ENCODE data around the gene RALGPS2. TPM values are rescaled to one million over a fixed set of nuclear protein-coding genes. Genes with fewer than 3 reads are reported as not detected.
"Not testable (repeated sequence)": the region's sequence is repeated elsewhere in the genome, so short reads cannot be mapped to it uniquely, and the experiment has no call there.

RALGPS2 gene
- total and polyA plus RNA-seq, 5 experiments from 2014 or later = 3.1 to 31.1 (median 14.6) TPM

DNA sequence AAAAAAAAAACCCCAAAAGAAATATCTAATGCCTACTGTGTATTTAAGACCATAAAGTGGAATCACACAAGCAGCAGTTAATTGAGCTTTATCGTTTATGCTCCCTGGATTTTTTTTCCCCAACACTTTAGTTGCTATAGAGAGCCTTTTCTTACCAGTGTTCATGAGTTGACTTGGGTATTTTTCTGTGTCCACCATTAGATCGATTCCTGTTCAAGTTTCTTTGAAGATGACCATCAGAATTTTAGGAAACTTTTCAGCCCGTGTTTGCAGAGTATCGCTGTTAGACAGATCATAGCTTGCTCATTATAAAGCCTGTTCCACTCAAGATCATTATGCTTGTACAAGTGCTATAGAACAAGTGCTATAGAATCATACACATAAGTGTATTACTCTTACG lies 1.5 kb downstream of the RALGPS2 start:
- H3K36me3 Mint-ChIP-seq = peaks cover 0 to 2% (median under 1%) of the 10 kb centered on the region in 3 donors
- DNase-seq (peak in 1 of 10 donors; percentile 6), ATAC-seq (no peak)
- peaks cover 0 to under 1% (median 0%) of the 10 kb centered on the region in 9 donors for H3K9me3 Mint-ChIP-seq
- H3K4me3 Mint-ChIP-seq = peak overlapping the region; percentile 71 to 93 (median 90)
- POLR2A ChIA-PET = interaction anchor here (0.5 to 1.1 kb wide), 2 partner anchors 15 to 303 kb away, joined by 3 read pairs; no protein-coding TSS in a partner anchor
- peaks cover 0 to 1% (median 0%) of the 10 kb centered on the region in 5 donors for H3K27me3 Mint-ChIP-seq
- peaks cover 6 to 45% (median 24%) of the 10 kb centered on the region in 4 donors for H3K4me1 Mint-ChIP-seq
- peak overlapping the region in 9 of 10 donors; percentile 44 to 94 (median 91) for H3K27ac Mint-ChIP-seq

DNA sequence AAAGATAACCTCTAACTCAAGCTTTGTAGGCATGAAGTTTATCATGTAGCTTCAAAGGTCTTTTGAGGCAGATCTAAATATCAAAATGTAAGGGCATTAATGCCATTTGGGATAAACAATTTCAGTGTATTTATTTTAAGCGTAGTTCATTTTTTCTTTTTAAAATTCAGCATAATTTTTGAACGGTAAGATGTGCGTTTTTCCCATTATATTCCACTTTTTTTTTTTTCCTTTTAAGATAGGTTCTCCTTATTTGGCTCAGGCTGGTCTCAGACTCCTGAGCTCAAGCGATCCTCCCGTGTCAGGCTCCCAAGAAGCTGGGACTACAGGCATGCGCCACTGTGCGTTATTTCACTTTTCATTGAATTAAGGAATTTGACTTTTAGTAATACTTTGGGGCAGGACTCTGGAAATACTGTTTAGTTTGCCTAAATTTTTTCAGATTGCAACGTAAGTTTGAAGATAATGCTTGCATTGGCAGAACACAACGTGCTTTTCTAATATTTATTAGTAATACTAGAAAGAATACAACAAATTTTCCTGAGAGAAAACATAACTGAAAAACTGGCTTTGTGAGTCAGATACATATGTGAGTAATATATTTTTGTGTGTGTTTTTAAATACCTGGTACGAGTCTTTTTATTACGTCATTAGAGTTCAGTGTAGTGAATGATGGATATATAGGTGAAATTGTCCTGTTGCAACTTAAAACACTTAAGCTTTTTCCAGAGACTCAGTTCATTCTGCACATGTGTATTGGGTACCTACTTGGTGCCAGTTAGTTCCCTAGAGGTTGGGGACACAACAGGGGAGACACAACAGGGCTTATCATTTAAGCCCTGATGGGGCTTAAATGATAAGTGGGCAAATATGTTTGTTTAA lies 2.2 kb downstream of the RALGPS2 start:
- H3K4me3 Mint-ChIP-seq = peak overlapping the region in 8 of 10 donors; percentile 72 to 93 (median 88)
- ATAC-seq (no peak), DNase-seq (no peak)
- POLR2A ChIA-PET = no interaction called here
- peaks cover 6 to 50% (median 30%) of the 10 kb centered on the region in 4 donors for H3K4me1 Mint-ChIP-seq
- H3K27me3 Mint-ChIP-seq = peaks cover 0 to 1% (median 0%) of the 10 kb centered on the region in 5 donors
- H3K9me3 Mint-ChIP-seq = peaks cover 0 to 6% (median 0%) of the 10 kb centered on the region in 9 donors
- peaks cover 3 to 6% (median 6%) of the 10 kb centered on the region in 3 donors for H3K36me3 Mint-ChIP-seq
- peak overlapping the region in 6 of 10 donors; percentile 44 to 93 (median 89) for H3K27ac Mint-ChIP-seq

DNA sequence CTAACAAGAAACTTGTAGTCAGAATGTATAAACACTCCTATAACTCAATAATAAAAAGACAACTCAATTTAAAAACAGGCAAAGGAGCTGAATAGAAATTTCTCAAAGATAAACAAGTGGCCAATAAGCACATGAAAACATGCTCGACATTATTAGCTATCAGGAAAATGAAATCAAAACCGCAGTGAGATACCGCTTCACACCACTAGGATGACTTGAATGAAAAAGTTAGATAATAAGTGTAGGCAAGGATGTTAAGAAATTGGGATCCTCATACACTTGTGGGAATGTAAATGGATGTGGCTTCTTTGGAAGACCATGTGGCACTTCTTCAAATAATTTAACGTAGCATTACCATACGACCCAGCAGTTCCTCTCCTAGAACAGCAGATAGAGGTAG lies 8.9 kb downstream of the RALGPS2 start:
- Mint-ChIP-seq H3K4me3 (peak overlapping the region in 1 of 10 donors; percentile 11), H3K27ac (no peak overlapping the region), H3K36me3 (peaks cover 6 to 25% (median 24%) of the 10 kb centered on the region in 3 donors), H3K27me3 (no peaks in the 10 kb centered on the region), H3K9me3 (peaks cover 0 to 6% (median 0%) of the 10 kb centered on the region in 9 donors), H3K4me1 (peaks cover 6 to 34% (median 17%) of the 10 kb centered on the region in 4 donors)
- no peak for ATAC-seq
- POLR2A ChIA-PET = no interaction called here
- DNase-seq = no peak

DNA sequence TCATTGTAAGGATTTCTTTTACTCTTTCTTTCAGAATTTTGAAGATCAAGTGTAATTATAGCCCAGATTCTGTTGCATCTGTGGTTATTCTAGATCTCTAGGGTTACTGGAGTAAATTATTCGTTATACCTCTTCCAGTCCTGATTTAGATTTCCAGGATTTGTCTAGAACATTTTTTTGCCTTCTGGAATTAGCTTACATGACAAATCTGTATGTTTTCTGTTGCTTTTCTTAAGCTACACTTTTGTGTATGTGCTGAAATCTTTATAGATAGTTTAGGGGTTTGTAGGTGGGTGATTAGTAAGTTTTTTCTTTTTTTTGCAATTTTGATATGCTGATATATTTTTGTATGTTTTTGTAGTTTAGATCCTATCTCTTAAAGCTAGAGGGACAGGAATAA lies 13.7 kb downstream of the RALGPS2 start:
- POLR2A ChIA-PET = interaction anchor here (0.7 kb wide), 1 partner anchor 63 kb away, joined by 3 read pairs; no protein-coding TSS in a partner anchor
- H3K36me3 Mint-ChIP-seq = peaks cover 21 to 52% (median 36%) of the 10 kb centered on the region in 3 donors
- H3K27ac Mint-ChIP-seq = peak overlapping the region in 2 of 10 donors; percentile 8 to 35

DNA sequence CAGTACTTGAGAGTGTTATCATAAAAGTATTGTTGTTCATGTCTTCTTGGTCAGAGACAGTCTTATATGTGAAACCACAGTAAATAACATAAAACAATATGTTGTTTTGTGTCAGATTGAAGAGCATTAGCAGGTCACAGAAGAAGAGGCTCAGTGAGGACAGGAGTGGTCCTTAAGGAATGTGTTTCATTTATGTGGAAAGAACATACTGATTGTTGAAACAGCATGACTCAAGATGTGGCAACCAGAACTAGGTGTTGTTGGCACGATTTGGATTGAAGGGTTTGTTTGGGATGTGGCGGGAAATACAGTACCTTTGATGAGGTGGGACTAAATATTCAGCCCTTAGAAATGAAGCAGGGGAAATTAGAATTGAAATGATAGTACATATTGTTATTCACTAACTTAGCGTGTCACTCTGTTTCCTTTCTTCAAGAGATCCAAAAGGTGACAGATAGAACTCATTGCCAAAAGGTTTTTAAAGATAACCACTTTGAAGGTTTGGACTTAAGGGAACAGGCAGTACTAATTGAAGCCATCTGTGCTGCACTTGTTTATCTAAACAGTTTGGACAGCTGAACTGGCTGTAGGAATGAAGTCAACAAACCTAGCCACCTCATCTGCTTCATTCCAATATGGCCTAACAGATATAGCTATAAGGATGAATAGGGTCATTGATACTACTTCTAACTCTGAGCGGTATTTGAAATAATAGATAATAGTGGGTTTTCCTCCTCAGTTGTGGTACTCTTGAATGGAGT lies 14.4 kb downstream of the RALGPS2 start:
- DNase-seq = no peak
- POLR2A ChIA-PET = no interaction called here
- peak overlapping the region in 1 of 10 donors; percentile 8 for H3K27ac Mint-ChIP-seq
- H3K36me3 Mint-ChIP-seq = peaks cover 21 to 53% (median 39%) of the 10 kb centered on the region in 3 donors
- peaks cover 0 to 15% (median 2%) of the 10 kb centered on the region in 9 donors for H3K9me3 Mint-ChIP-seq
- ATAC-seq = no peak
- H3K27me3 Mint-ChIP-seq = no peaks in the 10 kb centered on the region
- no peak overlapping the region for H3K4me3 Mint-ChIP-seq
- peaks cover 3 to 16% (median 8%) of the 10 kb centered on the region in 4 donors for H3K4me1 Mint-ChIP-seq

More for the DNA sequence above, 13.7 kb downstream of the RALGPS2 start:
- no peak for DNase-seq
- Mint-ChIP-seq H3K27me3 (no peaks in the 10 kb centered on the region), H3K9me3 (peaks cover 0 to 15% (median 2%) of the 10 kb centered on the region in 9 donors), H3K4me1 (peaks cover 3 to 23% (median 12%) of the 10 kb centered on the region in 4 donors), H3K4me3 (no peak overlapping the region)
- ATAC-seq = no peak

DNA sequence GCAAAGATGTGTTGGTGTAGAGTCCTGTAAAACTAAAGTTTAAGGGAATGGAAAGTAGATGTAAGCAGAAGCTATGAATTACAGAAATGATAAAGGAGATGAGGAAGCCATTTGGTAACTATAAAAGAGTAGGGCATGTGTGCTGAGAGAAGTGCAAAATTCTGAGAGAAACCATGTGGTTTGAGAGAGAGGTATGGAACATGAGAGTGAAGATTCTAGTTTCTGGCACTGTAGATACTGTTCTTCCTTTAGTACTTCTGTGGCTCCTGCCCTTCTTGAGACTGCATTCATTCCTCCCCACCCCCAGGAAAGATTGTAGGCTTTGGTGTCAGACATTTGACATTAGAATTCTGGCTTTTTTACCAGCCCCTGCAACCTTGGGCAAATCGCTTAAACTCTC lies 15.4 kb downstream of the RALGPS2 start:
- Mint-ChIP-seq H3K36me3 (peaks cover 21 to 53% (median 41%) of the 10 kb centered on the region in 3 donors), H3K27ac (no peak overlapping the region), H3K4me3 (no peak overlapping the region), H3K27me3 (no peaks in the 10 kb centered on the region), H3K4me1 (peaks cover 0 to 18% (median 2%) of the 10 kb centered on the region in 4 donors), H3K9me3 (peaks cover 0 to 15% (median 2%) of the 10 kb centered on the region in 9 donors)
- POLR2A ChIA-PET = no interaction called here
- DNase-seq = no peak
- ATAC-seq = no peak

DNA sequence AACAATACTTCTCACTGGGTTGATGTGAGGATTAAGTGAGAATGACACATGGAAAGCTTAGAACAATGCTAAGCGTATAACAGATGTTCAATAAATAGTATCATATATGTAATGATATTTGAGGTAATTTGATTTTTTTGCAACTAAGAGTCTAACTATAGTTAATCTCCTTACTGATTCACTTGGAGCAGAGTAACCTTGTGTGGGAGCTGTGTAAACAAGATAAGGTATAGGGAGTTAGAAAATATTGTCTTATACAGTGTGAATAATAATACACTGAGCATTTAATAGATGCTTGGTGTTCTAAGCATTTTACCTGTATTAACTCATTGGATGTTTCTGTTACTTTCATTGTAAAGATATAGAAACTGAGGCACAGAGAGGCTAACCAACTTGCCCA lies 15.9 kb downstream of the RALGPS2 start:
- POLR2A ChIA-PET = no interaction called here
- H3K9me3 Mint-ChIP-seq = peaks cover 0 to 15% (median 2%) of the 10 kb centered on the region in 9 donors
- H3K27me3 Mint-ChIP-seq = no peaks in the 10 kb centered on the region
- peaks cover 0 to 18% (median 2%) of the 10 kb centered on the region in 4 donors for H3K4me1 Mint-ChIP-seq
- peaks cover 21 to 51% (median 41%) of the 10 kb centered on the region in 3 donors for H3K36me3 Mint-ChIP-seq
- H3K4me3 Mint-ChIP-seq = no peak overlapping the region
- ATAC-seq (no peak), DNase-seq (no peak)
- H3K27ac Mint-ChIP-seq = no peak overlapping the region

DNA sequence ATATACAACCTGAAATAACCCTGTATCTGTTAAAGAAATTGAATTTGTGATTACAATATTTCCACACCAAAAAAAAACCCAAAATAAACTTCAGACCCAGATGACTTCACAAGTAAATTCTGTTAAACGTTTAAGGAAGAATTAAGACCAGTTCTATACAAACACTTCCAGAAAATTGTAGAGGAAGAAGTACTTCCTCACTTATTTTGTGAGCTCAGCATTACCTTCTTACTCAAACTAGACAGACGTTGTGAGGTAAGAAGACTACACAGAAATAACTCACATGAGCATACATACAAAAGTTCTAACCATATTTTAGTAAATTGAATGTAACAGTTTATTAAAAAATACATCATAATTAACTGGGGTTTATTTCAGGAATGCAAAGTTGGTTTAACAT lies 18.8 kb downstream of the RALGPS2 start:
- Mint-ChIP-seq H3K4me3 (no peak overlapping the region), H3K27ac (peak overlapping the region in 1 of 10 donors; percentile 12), H3K36me3 (peaks cover 21 to 36% (median 32%) of the 10 kb centered on the region in 3 donors), H3K4me1 (peaks cover 0 to 16% (median 2%) of the 10 kb centered on the region in 4 donors), H3K9me3 (peaks cover 0 to 15% (median 2%) of the 10 kb centered on the region in 9 donors), H3K27me3 (no peaks in the 10 kb centered on the region)
- DNase-seq = no peak
- POLR2A ChIA-PET = interaction anchor here (0.6 kb wide), 1 partner anchor 173 kb away, joined by 3 read pairs; no protein-coding TSS in a partner anchor
- no peak for ATAC-seq

DNA sequence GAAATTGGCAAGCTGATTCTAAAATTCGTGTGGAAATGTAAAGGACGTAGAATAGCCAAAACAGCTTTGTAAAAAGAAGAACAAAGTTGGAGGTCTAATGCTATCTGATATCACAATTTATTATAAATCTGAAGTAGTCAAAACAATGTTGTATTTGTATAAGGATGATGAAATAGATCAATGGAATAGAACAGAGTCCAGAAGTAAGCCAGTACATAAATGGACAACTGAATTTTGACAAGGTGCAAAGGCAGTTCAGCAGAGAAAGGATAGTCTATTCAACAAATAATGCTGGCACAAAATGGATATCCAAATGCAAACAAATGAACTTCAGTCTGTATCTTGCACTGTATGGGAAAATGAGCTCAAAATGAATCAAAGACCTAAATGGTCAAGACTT lies 20.2 kb downstream of the RALGPS2 start:
- POLR2A ChIA-PET = no interaction called here

DNA sequence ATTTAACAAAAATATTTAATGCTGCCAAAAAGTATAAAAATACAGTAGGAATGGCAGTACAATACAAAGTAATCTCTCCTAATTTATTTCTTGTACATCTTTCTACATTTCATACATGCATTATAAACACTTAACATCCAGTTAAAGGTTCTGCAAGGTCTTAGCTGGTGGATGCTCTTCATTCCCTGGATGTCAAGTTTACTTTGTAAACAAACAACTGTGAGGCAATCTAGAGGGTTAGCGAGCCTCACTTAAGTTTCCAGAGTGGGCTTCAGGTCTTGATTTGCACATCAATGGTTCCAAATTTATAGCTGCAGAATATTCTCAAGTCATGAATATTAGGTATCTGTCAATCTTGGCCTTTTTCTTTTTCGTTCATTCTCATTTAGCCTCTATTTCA lies 21.3 kb downstream of the RALGPS2 start:
- H3K36me3 Mint-ChIP-seq = peaks cover 17 to 25% (median 21%) of the 10 kb centered on the region in 3 donors
- H3K27me3 Mint-ChIP-seq = no peaks in the 10 kb centered on the region
- H3K27ac Mint-ChIP-seq = no peak overlapping the region
- DNase-seq (no peak), ATAC-seq (no peak)
- peaks cover 0 to 15% (median 2%) of the 10 kb centered on the region in 9 donors for H3K9me3 Mint-ChIP-seq
- POLR2A ChIA-PET = no interaction called here
- peaks cover 0 to 16% (median 0%) of the 10 kb centered on the region in 4 donors for H3K4me1 Mint-ChIP-seq
- H3K4me3 Mint-ChIP-seq = no peak overlapping the region

More for the DNA sequence above, 20.2 kb downstream of the RALGPS2 start:
- Mint-ChIP-seq H3K4me1 (peaks cover 0 to 23% (median 0%) of the 10 kb centered on the region in 4 donors), H3K27me3 (no peaks in the 10 kb centered on the region), H3K27ac (peak overlapping the region in 1 of 10 donors; percentile 4), H3K9me3 (peaks cover 0 to 15% (median 2%) of the 10 kb centered on the region in 9 donors), H3K4me3 (no peak overlapping the region), H3K36me3 (peaks cover 21 to 29% (median 24%) of the 10 kb centered on the region in 3 donors)
- no peak for DNase-seq
- no peak for ATAC-seq

DNA sequence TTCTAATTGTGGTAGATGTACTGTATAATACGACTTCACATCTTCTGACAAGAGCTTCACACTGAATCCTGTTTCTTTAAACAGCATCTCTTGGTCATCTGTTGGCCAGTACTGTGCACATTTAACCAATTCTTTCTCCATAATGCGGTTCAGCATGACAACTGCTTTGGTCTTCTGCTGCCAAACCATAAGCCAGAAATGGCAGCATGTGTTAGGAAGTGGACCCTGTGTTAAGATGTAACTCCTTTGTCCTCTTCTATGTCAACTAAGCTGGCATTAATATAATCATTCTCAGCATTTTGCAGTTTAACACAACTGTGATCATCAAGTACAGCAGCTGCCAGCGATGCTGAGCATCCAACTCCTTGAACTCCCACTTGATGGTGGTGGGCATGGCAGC lies 22.3 kb downstream of the RALGPS2 start:
- Mint-ChIP-seq H3K36me3 (peaks cover 11 to 16% (median 15%) of the 10 kb centered on the region in 3 donors), H3K9me3 (peaks cover 0 to 14% (median 0%) of the 10 kb centered on the region in 9 donors), H3K4me1 (peaks cover 0 to 14% (median 0%) of the 10 kb centered on the region in 4 donors)
- H3K4me3 Mint-ChIP-seq, H3K27me3 Mint-ChIP-seq, ATAC-seq, POLR2A ChIA-PET, DNase-seq, H3K27ac Mint-ChIP-seq: not testable (repeated sequence)

DNA sequence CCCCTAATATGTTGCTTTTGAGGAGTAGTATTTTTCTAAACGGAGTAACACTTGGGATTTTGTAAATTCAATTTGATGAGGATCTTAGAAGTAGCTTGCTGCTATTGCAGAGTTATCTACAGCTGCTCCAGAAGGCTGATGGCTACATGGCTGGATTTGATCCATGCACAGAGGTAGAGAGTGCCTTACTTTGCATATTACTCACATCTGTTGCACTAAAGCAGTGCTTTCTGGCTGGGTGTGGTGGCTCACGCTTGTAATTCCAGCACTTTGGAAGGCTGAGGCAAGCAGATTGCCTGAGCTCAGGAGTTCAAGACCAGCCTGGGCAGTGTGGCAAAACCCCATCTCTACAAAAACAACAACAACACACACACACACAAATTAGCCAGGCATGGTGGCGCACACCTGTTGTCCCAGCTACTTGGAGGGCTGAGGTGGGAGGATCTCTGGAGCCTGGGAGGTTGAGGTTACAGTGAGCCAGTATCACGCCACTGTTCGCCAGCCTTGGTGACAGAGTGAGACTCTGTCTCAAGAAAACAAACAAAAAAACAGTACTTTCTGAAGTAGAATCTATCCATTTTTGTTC lies 24.6 kb downstream of the RALGPS2 start:
- ATAC-seq = no peak
- Mint-ChIP-seq H3K27ac (peak overlapping the region in 2 of 10 donors; percentile 12 to 21), H3K9me3 (peaks cover 0 to 8% (median under 1%) of the 10 kb centered on the region in 9 donors), H3K4me3 (no peak overlapping the region), H3K4me1 (peaks cover 0 to 14% (median 0%) of the 10 kb centered on the region in 4 donors), H3K36me3 (peaks cover 0 to 4% (median 3%) of the 10 kb centered on the region in 3 donors), H3K27me3 (no peaks in the 10 kb centered on the region)
- POLR2A ChIA-PET = no interaction called here
- DNase-seq = no peak

All from naive thymus-derived CD8-positive, alpha-beta T cell (primary cell).